ENCODE results near the gene TCERG1L. TPM values are rescaled to one million over a fixed set of nuclear protein-coding genes. Genes with fewer than 3 reads are reported as not detected.

TCERG1L gene
- total RNA-seq, 2 donors from 2014 or later: 4.0 to 4.2 TPM

GRCh38 chr10:131198843-131199242 lies 112.7 kb downstream of the TCERG1L start:
- H3K9me3 ChIP-seq: no peaks in the 10 kb centered on the region
- DNase-seq (peak in 1 of 4 donors; percentile 36), ATAC-seq (no peak)
- TF ChIP-seq, protein P1, sequence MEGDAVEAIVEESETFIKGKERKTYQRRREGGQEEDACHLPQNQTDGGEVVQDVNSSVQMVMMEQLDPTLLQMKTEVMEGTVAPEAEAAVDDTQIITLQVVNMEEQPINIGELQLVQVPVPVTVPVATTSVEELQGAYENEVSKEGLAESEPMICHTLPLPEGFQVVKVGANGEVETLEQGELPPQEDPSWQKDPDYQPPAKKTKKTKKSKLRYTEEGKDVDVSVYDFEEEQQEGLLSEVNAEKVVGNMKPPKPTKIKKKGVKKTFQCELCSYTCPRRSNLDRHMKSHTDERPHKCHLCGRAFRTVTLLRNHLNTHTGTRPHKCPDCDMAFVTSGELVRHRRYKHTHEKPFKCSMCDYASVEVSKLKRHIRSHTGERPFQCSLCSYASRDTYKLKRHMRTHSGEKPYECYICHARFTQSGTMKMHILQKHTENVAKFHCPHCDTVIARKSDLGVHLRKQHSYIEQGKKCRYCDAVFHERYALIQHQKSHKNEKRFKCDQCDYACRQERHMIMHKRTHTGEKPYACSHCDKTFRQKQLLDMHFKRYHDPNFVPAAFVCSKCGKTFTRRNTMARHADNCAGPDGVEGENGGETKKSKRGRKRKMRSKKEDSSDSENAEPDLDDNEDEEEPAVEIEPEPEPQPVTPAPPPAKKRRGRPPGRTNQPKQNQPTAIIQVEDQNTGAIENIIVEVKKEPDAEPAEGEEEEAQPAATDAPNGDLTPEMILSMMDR (IDR thresholded peaks at IDR 0.05): no peak
- TF ChIP-seq POLR2A (IDR thresholded peaks at IDR 0.05): no peak
- intact Hi-C loops (cut with DNase I): no loop called here
- H3K36me3 ChIP-seq (replicated peaks in 1 of 2; ENCODE audit: insufficient read depth in 1 of 2, low read depth in 2 of 2): no peaks in the 10 kb centered on the region
- H3K4me3 ChIP-seq: no peak overlapping the region
- 55 to 63% methylated on average over 2 to 7 of the region's 7 CpGs for WGBS, 2 donors
- H3K4me1 ChIP-seq: no peaks in the 10 kb centered on the region
- H3K27me3 ChIP-seq: no peaks in the 10 kb centered on the region
- no peak overlapping the region for H3K27ac ChIP-seq

GRCh38 chr10:131198401-131198800 lies 113.1 kb downstream of the TCERG1L start:
- no peaks in the 10 kb centered on the region for H3K36me3 ChIP-seq (replicated peaks in 1 of 2; ENCODE audit: insufficient read depth in 1 of 2, low read depth in 2 of 2)
- H3K4me1 ChIP-seq: no peaks in the 10 kb centered on the region
- ATAC-seq (no peak), DNase-seq (no peak)
- H3K9me3 ChIP-seq: no peaks in the 10 kb centered on the region
- no peak overlapping the region for H3K4me3 ChIP-seq
- H3K27ac ChIP-seq: no peak overlapping the region
- no peaks in the 10 kb centered on the region for H3K27me3 ChIP-seq
- WGBS, 2 donors: 85% methylated on average over 10 of the region's 10 CpGs; no CpG with 5 or more reads in 1 of the 2 donors
- TF ChIP-seq POLR2A (IDR thresholded peaks at IDR 0.05): no peak
- TF ChIP-seq, protein P1 (IDR thresholded peaks at IDR 0.05): no peak
- intact Hi-C loops (cut with DNase I): no loop called here

DNA sequence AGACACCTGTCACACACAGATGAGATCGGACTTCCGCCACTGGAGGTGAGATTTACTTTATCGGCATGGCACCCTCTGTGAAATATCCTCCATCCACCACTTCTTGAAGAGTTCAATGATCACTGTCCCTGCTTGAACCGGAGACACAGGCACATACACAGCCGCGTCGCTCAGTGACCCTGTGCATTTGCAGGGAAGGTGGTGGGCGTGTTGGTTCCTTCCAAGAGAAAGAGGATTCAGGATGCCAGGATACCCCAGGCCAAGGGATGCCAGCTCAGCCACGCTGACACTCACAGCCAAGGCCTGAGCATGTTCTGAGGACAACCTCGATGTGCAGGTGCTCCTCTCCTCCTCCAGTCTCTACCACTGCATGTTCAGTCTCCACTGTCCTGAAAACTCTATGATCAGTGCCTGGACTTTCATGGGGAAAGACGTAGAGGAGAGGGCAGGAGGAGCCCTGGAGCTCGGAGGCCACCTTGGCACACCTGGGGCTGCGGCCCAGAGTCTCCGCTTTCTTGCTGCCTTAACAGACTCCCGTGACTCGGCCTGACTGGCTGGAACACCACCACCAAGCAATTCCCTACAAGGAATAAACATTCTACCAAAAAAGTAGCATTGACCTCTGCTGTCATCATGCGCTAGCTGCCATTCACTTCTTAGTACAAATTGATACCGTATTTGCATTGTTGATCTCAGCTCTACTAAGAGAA lies 115.2 kb downstream of the TCERG1L start:
- no peak overlapping the region for H3K4me3 ChIP-seq
- no peak for ATAC-seq
- H3K9me3 ChIP-seq: no peaks in the 10 kb centered on the region
- no peaks in the 10 kb centered on the region for H3K27me3 ChIP-seq
- TF ChIP-seq POLR2A (IDR thresholded peaks at IDR 0.05): no peak
- TF ChIP-seq, protein P1 (IDR thresholded peaks at IDR 0.05): no peak
- intact Hi-C loops (cut with DNase I): no loop called here
- no peaks in the 10 kb centered on the region for H3K36me3 ChIP-seq (replicated peaks in 1 of 2; ENCODE audit: insufficient read depth in 1 of 2, low read depth in 2 of 2)
- DNase-seq: no peak
- 83 to 84% methylated on average over 18 of the region's 18 CpGs for WGBS, 2 donors
- H3K27ac ChIP-seq: no peak overlapping the region
- no peaks in the 10 kb centered on the region for H3K4me1 ChIP-seq

DNA sequence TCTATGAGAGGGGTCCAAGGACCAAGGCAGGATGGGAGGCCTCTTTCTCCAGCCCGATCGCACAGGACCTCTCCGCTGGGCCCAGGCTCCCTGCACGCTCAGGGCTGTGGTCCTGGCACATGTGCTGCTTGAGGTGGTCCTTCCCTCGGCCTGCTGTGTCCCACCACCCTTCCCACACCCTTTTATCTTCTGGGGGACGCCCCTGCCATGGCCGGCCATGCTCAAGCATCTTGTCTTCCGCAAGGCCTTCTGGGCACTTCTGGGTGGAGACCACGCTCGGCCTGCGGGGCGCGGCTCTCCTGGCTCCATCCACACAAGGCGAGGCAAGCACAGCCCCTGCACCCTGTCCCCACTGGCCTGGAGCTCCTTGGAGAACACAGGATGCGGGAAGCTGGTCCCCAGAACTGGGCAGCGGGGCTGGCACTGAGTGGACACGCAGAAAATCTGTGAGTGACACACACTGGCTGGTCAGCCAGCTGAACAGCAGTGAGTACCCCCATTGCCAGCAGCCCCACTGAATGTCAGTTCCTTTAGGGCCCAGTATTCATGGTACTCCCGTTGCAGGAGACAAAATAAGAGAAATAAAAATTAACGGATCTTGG lies 115.9 kb downstream of the TCERG1L start:
- ATAC-seq (no peak), DNase-seq (no peak)
- no peaks in the 10 kb centered on the region for H3K9me3 ChIP-seq
- no peak overlapping the region for H3K4me3 ChIP-seq
- H3K27me3 ChIP-seq: no peaks in the 10 kb centered on the region
- H3K36me3 ChIP-seq (replicated peaks in 1 of 2; ENCODE audit: insufficient read depth in 1 of 2, low read depth in 2 of 2): no peaks in the 10 kb centered on the region
- intact Hi-C loops (cut with DNase I): no loop called here
- 77 to 79% methylated on average over 16 to 18 of the region's 19 CpGs for WGBS, 2 donors
- TF ChIP-seq, protein P1 (IDR thresholded peaks at IDR 0.05): no peak
- TF ChIP-seq POLR2A (IDR thresholded peaks at IDR 0.05): no peak
- no peak overlapping the region for H3K27ac ChIP-seq
- no peaks in the 10 kb centered on the region for H3K4me1 ChIP-seq

All from body of pancreas (tissue), 4 donors.